HEK293T (cell line): ENCODE measurements around the gene OR2C3.
"Not testable (repeated sequence)": the region's sequence is repeated elsewhere in the genome, so short reads cannot be mapped to it uniquely, and the experiment has no call there.

Experiments used
- CTCF ChIA-PET: fragments of 350-600 bp; formaldehyde crosslinking; extraction: SDS; loops from one replicate; lab custom pipeline; 2021; ENCODE audit warnings: antibody characterized with exemption, inconsistent platforms; lab: Yijun Ruan, JAX
- POLR2A ChIA-PET: fragments of 350-600 bp; formaldehyde crosslinking; extraction: SDS; loops from one replicate; lab custom pipeline; 2020; ENCODE audit warnings: antibody characterized with exemption, inconsistent platforms; lab: Yijun Ruan, JAX
- DNase-seq: peaks from one replicate; pipeline ENCODE4 v3.0.0; 2012; ENCODE audit warnings: mixed read lengths; ENCODE audit errors: extremely low spot score
- ARNT ChIP-seq: fragments of 450-650 bp; IDR thresholded peaks from 2 replicates; pipeline ENCODE4 v1.6.1; 2017; ENCODE audit warnings: mild to moderate bottlenecking
- BHLHE40 ChIP-seq: fragments of 450-650 bp; IDR thresholded peaks from 2 replicates; pipeline ENCODE4 v1.6.1; 2016; ENCODE audit warnings: mild to moderate bottlenecking, moderate library complexity, borderline replicate concordance
- CTBP1 ChIP-seq: fragments of 450-650 bp; IDR thresholded peaks from 2 replicates; pipeline ENCODE4 v1.6.1; 2016; ENCODE audit warnings: borderline replicate concordance
- ELF4 ChIP-seq: fragments of 450-650 bp; IDR thresholded peaks from 2 replicates; pipeline ENCODE4 v1.6.1; 2017; ENCODE audit warnings: antibody characterized with exemption
- FOXA1 ChIP-seq: fragments of 450-650 bp; IDR thresholded peaks from 2 replicates; pipeline ENCODE4 v1.6.1; 2016; ENCODE audit warnings: mild to moderate bottlenecking
- FOXK2 ChIP-seq: fragments of 450-650 bp; IDR thresholded peaks from 2 replicates; pipeline ENCODE4 v1.6.1; 2016; ENCODE audit warnings: mild to moderate bottlenecking
- FOXM1 ChIP-seq: fragments of 450-650 bp; IDR thresholded peaks from 2 replicates; pipeline ENCODE4 v1.6.1; 2017; ENCODE audit warnings: mild to moderate bottlenecking, borderline replicate concordance
- HDGF ChIP-seq: fragments of 450-650 bp; IDR thresholded peaks from 2 replicates; pipeline ENCODE4 v1.6.1; 2017; ENCODE audit warnings: antibody characterized with exemption, borderline replicate concordance
- L3MBTL2 ChIP-seq: fragments of 450-650 bp; conservative IDR thresholded peaks from 2 replicates; pipeline ENCODE4 v1.6.1; 2016; ENCODE audit warnings: mild to moderate bottlenecking
- LEF1 ChIP-seq: fragments of 450-650 bp; IDR thresholded peaks from 2 replicates; pipeline ENCODE4 v1.6.1; 2017; ENCODE audit warnings: mild to moderate bottlenecking, borderline replicate concordance
- NFRKB ChIP-seq: fragments of 450-650 bp; IDR thresholded peaks from 2 replicates; pipeline ENCODE4 v1.6.1; 2016; ENCODE audit warnings: mild to moderate bottlenecking, moderate library complexity
- SP1 ChIP-seq: fragments of 450-650 bp; IDR thresholded peaks from 2 replicates; pipeline ENCODE4 v1.6.1; 2017
- SUZ12 ChIP-seq: fragments of 450-650 bp; IDR thresholded peaks from 2 replicates; pipeline ENCODE4 v1.6.1; 2016; ENCODE audit warnings: mild to moderate bottlenecking
- TARDBP ChIP-seq: fragments of 450-650 bp; IDR thresholded peaks from 2 replicates; pipeline ENCODE4 v1.6.1; 2016
- ZNF384 ChIP-seq: fragments of 450-650 bp; IDR thresholded peaks from 2 replicates; pipeline ENCODE4 v1.6.1; 2016
- TF ChIP-seq, protein P1 (sequence below): fragments of 450-650 bp; IDR thresholded peaks from 2 replicates; pipeline ENCODE4 v1.6.1; 2016

OR2C3 gene

DNA sequence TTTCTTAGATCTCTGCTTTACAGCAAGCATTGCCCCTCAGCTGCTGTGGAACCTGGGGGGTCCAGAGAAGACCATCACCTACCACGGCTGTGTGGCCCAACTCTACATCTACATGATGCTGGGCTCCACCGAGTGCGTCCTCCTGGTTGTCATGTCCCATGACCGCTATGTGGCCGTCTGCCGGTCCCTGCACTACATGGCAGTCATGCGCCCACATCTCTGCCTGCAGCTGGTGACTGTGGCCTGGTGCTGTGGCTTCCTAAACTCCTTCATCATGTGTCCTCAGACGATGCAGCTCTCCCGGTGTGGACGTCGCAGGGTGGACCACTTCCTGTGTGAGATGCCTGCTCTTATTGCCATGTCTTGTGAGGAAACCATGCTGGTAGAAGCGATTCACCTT, 44.9 kb downstream of the OR2C3 start:
- CTCF ChIA-PET, result no interaction called here
- no peak for DNase-seq
- TF ChIP-seq HDGF, result no peak
- POLR2A ChIA-PET, result no interaction called here

DNA sequence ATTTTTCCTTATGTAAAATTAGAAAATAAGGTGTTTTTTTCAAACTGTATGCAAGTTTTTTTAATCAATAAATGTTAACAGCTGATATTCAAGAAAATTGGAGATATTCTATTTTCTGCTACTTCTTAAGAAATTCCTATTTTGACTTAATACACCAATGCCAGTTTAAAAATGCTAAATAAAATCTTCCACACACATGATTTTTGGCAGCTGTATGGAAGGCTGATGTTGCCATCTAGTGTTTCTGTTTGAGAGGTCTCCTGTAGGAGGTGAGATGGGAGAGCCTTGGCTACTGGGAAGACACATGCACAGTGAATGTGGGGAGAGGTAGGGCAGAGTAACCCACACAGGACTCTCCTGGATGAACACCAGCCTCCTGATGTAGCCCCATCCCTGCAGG, 49.2 kb downstream of the OR2C3 start:
- TF ChIP-seq NFRKB (no peak), CTBP1 (no peak), L3MBTL2 (no peak), HDGF (no peak), FOXA1 (no peak), TARDBP (no peak), ZNF384 (no peak), SP1 (no peak)
- POLR2A ChIA-PET, result no interaction called here
- DNase-seq, result peak; percentile 34
- CTCF ChIA-PET, result no interaction called here

DNA sequence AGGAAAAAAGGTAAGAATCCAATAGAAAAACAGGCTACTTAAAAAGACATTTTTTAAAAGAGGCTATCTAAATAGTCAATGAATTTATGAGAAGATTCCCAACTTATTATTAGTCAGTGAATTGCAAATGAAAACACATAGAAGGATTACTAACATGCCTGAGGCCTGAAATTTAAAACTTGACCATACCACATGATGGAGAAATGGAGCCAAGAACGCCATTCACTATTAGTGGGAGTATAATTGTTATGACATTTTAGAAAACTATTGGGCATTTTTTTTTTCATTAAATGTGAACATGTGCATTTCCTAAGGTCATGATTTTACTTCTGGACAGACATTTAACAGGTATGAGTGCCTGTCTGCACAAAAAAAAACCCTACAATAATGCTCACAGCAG, 53.5 kb downstream of the OR2C3 start:
- no peak for DNase-seq
- ChIA-PET POLR2A (no interaction called here), CTCF (no interaction called here)
- no peak for TF ChIP-seq CTBP1

DNA sequence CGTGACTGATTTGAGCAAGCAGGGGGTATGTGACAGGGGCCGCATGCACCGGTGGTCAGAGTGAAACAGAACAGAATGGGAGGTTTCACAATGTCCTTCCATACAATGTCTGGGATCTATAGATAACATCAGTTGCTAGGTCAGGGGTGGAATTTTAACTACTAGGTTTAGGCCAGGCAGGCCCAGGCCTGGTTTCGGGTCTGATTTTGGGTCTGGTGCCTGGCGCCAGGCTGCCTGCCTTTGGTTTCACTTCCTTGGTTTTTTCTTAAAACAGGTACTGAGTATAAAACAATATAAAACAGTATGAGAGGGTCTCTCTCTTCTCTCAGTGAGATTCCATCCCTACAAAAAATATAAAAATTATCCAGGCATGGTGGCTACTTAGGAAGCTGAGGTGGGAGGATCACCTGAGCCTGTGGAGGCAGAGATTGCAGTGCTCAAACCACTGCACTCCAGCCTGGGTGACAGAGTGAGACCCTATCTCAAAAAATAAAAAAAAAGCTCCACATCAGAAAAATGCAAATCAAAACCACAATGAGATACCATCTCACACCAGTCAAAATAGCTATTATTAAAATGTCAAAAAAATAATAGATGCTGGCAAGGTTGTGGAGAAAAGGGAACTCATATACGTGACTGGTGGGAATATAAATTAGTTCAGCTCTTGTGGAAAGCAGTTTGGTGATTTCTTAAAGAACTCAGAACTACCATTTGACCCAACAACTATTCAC, 59.7 kb downstream of the OR2C3 start:
- POLR2A ChIA-PET, CTCF ChIA-PET, DNase-seq: not testable (repeated sequence)

DNA sequence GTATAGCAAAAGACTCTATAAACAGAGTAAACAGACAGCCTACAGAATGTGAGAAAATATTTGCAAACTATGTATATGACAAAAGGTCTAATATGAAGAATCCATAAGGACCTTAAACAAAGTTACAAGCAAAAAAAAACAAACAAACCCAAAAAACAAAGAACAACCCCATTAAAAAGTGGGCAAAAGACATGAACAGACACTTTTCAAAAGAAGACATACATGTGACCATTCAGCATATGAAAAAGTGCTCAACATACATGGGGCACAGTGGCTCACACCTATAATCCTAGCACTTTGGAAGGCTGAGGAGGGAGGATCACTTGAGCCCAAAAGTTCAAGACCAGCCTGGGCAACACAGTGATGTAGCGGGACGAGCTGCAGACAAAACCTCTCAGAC, 60.4 kb downstream of the OR2C3 start:
- ChIA-PET POLR2A (no interaction called here), CTCF (no interaction called here)
- DNase-seq, result no peak
- TF ChIP-seq LEF1, result no peak
- TF ChIP-seq FOXK2, result no peak
- no peak for TF ChIP-seq SUZ12
- TF ChIP-seq HDGF, result no peak
- TF ChIP-seq ZNF384, result no peak
- TF ChIP-seq CTBP1, result no peak
- TF ChIP-seq ELF4, result no peak
- no peak for TF ChIP-seq BHLHE40
- TF ChIP-seq TARDBP, result no peak
- no peak for TF ChIP-seq SP1
- TF ChIP-seq ARNT, result no peak
- TF ChIP-seq FOXM1, result no peak
- TF ChIP-seq, protein P1, sequence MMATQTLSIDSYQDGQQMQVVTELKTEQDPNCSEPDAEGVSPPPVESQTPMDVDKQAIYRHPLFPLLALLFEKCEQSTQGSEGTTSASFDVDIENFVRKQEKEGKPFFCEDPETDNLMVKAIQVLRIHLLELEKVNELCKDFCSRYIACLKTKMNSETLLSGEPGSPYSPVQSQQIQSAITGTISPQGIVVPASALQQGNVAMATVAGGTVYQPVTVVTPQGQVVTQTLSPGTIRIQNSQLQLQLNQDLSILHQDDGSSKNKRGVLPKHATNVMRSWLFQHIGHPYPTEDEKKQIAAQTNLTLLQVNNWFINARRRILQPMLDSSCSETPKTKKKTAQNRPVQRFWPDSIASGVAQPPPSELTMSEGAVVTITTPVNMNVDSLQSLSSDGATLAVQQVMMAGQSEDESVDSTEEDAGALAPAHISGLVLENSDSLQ, result no peak
- no peak for TF ChIP-seq NFRKB
- TF ChIP-seq FOXA1, result no peak
- TF ChIP-seq L3MBTL2, result no peak
